HG02970 (cell line): Measurements from ENCODE around the gene CPN2.

Experiments
- ATAC-seq: cut with Tn5 transposase; IDR thresholded peaks from one replicate; pipeline ENCODE4 v1.9.1; 2021; ENCODE audit warnings: mild to moderate bottlenecking, moderate library complexity, moderate number of reproducible peaks; ENCODE audit not compliant: unreplicated experiment, low FRiP score

CPN2 gene

GRCh38 chr3:194382196-194382891, 31.2 kb upstream of the CPN2 start:
- ATAC-seq = no peak

GRCh38 chr3:194381460-194381875, 30.3 kb upstream of the CPN2 start:
- no peak for ATAC-seq

GRCh38 chr3:194380326-194380725, 29.2 kb upstream of the CPN2 start:
- ATAC-seq = no peak

- ATAC-seq = no peak
Measured at GRCh38 chr3:194379651-194380050, 28.5 kb upstream of the CPN2 start.

- no peak for ATAC-seq
Measured at GRCh38 chr3:194379231-194379630, 28.1 kb upstream of the CPN2 start.

- ATAC-seq = no peak
Measured at GRCh38 chr3:194377708-194378107, 26.6 kb upstream of the CPN2 start.

GRCh38 chr3:194376241-194376560, 25.1 kb upstream of the CPN2 start:
- no peak for ATAC-seq

- no peak for ATAC-seq
Measured at GRCh38 chr3:194375473-194376240, 24.5 kb upstream of the CPN2 start.

GRCh38 chr3:194374935-194375334, 23.8 kb upstream of the CPN2 start:
- no peak for ATAC-seq

GRCh38 chr3:194373899-194374298, 22.8 kb upstream of the CPN2 start:
- ATAC-seq = no peak

GRCh38 chr3:194373028-194373427, 21.9 kb upstream of the CPN2 start:
- no peak for ATAC-seq

GRCh38 chr3:194370753-194371152, 19.6 kb upstream of the CPN2 start:
- no peak for ATAC-seq

GRCh38 chr3:194369522-194370279, 18.6 kb upstream of the CPN2 start, which contains the start of gene LRRC15:
LRRC15 (minus strand) TSS chr3:194369743; CDS start chr3:194361043, 8,700 bp downstream.
- ATAC-seq = no peak

GRCh38 chr3:194368918-194369317, 17.8 kb upstream of the CPN2 start:
- ATAC-seq = no peak

- ATAC-seq = no peak
Measured at GRCh38 chr3:194367992-194368841, 17.1 kb upstream of the CPN2 start.

GRCh38 chr3:194365978-194366490, 14.9 kb upstream of the CPN2 start:
- ATAC-seq = no peak

GRCh38 chr3:194365526-194365925, 14.4 kb upstream of the CPN2 start:
- ATAC-seq = no peak

- ATAC-seq = no peak
Measured at GRCh38 chr3:194364652-194365434, 13.7 kb upstream of the CPN2 start.

- no peak for ATAC-seq
Measured at GRCh38 chr3:194364314-194364651, 13.2 kb upstream of the CPN2 start.

- ATAC-seq = no peak
Measured at GRCh38 chr3:194360568-194360967, 9.4 kb upstream of the CPN2 start.
